Measurements from ENCODE around the gene CSGALNACT2.

GRCh38 chr10:43125881-43126731 is 12.1 kb upstream of the CSGALNACT2 start:
- TF ChIP-seq POLR2A (IDR thresholded peaks at IDR 0.05), result no peak
- TF ChIP-seq CTCF (IDR thresholded peaks at IDR 0.05), result no peak
